Measurements from ENCODE around the gene SFT2D1. TPM values are rescaled to one million over a fixed set of nuclear protein-coding genes. Genes with fewer than 3 reads are reported as not detected.
"Not testable (repeated sequence)": the region's sequence is repeated elsewhere in the genome, so short reads cannot be mapped to it uniquely, and the experiment has no call there.

The SFT2D1 gene
- total RNA-seq: 10 to 100 TPM; 65.0 to 73.3 TPM

DNA sequence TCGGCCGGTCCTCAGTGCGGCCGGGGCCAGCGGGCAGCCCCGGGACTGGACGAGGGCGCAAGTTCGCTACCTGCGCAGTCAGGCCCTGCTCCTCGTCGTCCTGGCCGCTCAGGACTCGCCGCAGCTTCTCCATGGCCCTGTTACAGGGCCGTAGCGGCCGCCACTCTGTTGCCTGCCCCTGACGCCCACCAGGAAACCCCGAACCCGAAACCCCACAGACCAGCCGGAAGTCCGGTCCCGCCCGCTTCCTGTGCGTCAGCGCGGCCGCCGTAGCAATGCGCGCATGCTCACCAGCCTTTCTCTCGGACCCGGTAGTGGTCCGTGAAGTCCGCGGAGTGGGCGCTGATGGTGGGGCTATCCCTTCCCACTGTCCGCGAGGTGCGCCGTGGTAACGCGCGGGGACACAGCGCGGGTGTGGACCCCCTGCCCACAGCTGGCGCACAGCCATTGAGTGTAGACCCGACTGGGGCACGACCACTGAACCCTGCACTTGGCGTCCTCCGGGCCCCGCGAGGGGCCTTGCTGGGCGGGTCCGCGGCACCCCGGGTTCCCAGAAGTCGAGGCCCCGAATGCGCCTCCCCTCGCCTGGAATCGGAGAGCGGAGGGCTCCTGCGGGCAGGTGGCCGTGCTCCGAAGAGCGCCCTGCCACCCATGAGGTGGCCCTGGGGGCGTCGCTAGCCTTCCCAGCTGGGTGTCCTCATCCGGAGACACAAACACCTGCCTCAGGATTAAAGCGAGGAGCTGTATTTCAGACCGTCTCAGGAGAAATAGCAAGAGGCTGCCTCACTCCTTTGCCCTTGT lies at the start of gene SFT2D1:
Gene SFT2D1, minus strand, starts transcription at position 197 of the 801 bp plus-strand sequence. Its CDS starts 64 bp downstream, at position 133.
- Histone ChIP-seq H3K36me3 (no peaks in the 10 kb centered on the region), H3K9me3 (no peaks in the 10 kb centered on the region), H3K4me1 (no peaks in the 10 kb centered on the region), H3K4me3 (peak within 1 kb of the TSS; percentile 84), H3K9ac (ENCODE audit: low read depth in 2 of 2, low read length in 2 of 2) (peak within 1 kb of the TSS; percentile 98 to 100), H3K27ac (peak within 1 kb of the TSS; percentile 83), H3K27me3 (no peaks in the 10 kb centered on the region)
- intact Hi-C loops (cut with DNase I): loop anchor here (5.0 kb wide), 1 partner anchor 35 kb away; no protein-coding TSS in a partner anchor
- DNase-seq: peak; percentile 88
- TF ChIP-seq CTCF (IDR thresholded peaks at IDR 0.05): no peak

GRCh38 chr6:166389119-166389518 lies 46.8 kb upstream of the SFT2D1 start:
- H3K4me3 ChIP-seq: no peak overlapping the region
- H3K36me3 ChIP-seq: no peaks in the 10 kb centered on the region
- TF ChIP-seq CTCF (IDR thresholded peaks at IDR 0.05): no peak
- H3K9me3 ChIP-seq: no peaks in the 10 kb centered on the region
- H3K27me3 ChIP-seq: no peaks in the 10 kb centered on the region
- DNase-seq: no peak
- H3K27ac ChIP-seq: no peak overlapping the region
- intact Hi-C loops (cut with DNase I): no loop called here
- no peak overlapping the region for H3K9ac ChIP-seq (ENCODE audit: low read depth in 2 of 2, low read length in 2 of 2)
- peaks cover 1% of the 10 kb centered on the region for H3K4me1 ChIP-seq

GRCh38 chr6:166388290-166389004 lies 46.1 kb upstream of the SFT2D1 start:
- TF ChIP-seq CTCF (IDR thresholded peaks at IDR 0.05): no peak
- H3K4me3 ChIP-seq: no peak overlapping the region
- H3K36me3 ChIP-seq: no peaks in the 10 kb centered on the region
- no peak overlapping the region for H3K27ac ChIP-seq
- intact Hi-C loops (cut with DNase I): no loop called here
- no peaks in the 10 kb centered on the region for H3K9me3 ChIP-seq
- H3K9ac ChIP-seq (ENCODE audit: low read depth in 2 of 2, low read length in 2 of 2): no peak overlapping the region
- no peak for DNase-seq
- H3K27me3 ChIP-seq: no peaks in the 10 kb centered on the region
- H3K4me1 ChIP-seq: peaks cover 3% of the 10 kb centered on the region

GRCh38 chr6:166387642-166388289 lies 45.4 kb upstream of the SFT2D1 start:
- no peak overlapping the region for H3K4me3 ChIP-seq
- DNase-seq: no peak
- intact Hi-C loops (cut with DNase I): no loop called here
- no peaks in the 10 kb centered on the region for H3K36me3 ChIP-seq
- no peaks in the 10 kb centered on the region for H3K9me3 ChIP-seq
- no peak overlapping the region for H3K27ac ChIP-seq
- H3K4me1 ChIP-seq: peaks cover 3% of the 10 kb centered on the region
- no peak for TF ChIP-seq CTCF (IDR thresholded peaks at IDR 0.05)
- H3K9ac ChIP-seq (ENCODE audit: low read depth in 2 of 2, low read length in 2 of 2): no peak overlapping the region
- H3K27me3 ChIP-seq: no peaks in the 10 kb centered on the region

- H3K4me1 ChIP-seq; H3K27me3 ChIP-seq; H3K9me3 ChIP-seq; H3K4me3 ChIP-seq; DNase-seq; H3K27ac ChIP-seq; H3K9ac ChIP-seq (ENCODE audit: low read depth in 2 of 2, low read length in 2 of 2); H3K36me3 ChIP-seq; intact Hi-C loops (cut with DNase I): not testable (repeated sequence)
Measured at GRCh38 chr6:166387098-166387497, 44.8 kb upstream of the SFT2D1 start.

All from colonic mucosa (tissue), 4 donors.